Endothelial cell (in vitro differentiated cells): ENCODE data around the gene ATP5MC2. TPM values are rescaled to one million over a fixed set of nuclear protein-coding genes. Genes with fewer than 3 reads are reported as not detected.
"Not testable (repeated sequence)": the region's sequence is repeated elsewhere in the genome, so short reads cannot be mapped to it uniquely, and the experiment has no call there.

ENCODE experiments used
- DNase-seq: peaks from one replicate; pipeline ENCODE4 v3.0.0; 2021; ENCODE audit warnings: low spot score
- H3K27ac Mint-ChIP-seq: one replicate; pipeline ENCODE4 v1.8.0; 2021; ENCODE audit warnings: mixed read lengths, inconsistent platforms; ENCODE audit not compliant: unreplicated experiment
- H3K27me3 Mint-ChIP-seq: one replicate; pipeline ENCODE4 v1.8.0; 2021; ENCODE audit warnings: mild to moderate bottlenecking, moderate library complexity, mixed read lengths, inconsistent platforms; ENCODE audit not compliant: unreplicated experiment
- H3K36me3 Mint-ChIP-seq: one replicate; pipeline ENCODE4 v1.8.0; 2021; ENCODE audit warnings: mild to moderate bottlenecking, low read depth, mixed read lengths, inconsistent platforms; ENCODE audit not compliant: unreplicated experiment
- H3K4me1 Mint-ChIP-seq: one replicate; pipeline ENCODE4 v1.8.0; 2021; ENCODE audit warnings: mild to moderate bottlenecking, mixed read lengths, inconsistent platforms; ENCODE audit not compliant: unreplicated experiment
- H3K4me3 Mint-ChIP-seq: one replicate; pipeline ENCODE4 v1.8.0; 2021; ENCODE audit warnings: mild to moderate bottlenecking, mixed read lengths, inconsistent platforms; ENCODE audit not compliant: unreplicated experiment
- H3K9me3 Mint-ChIP-seq: one replicate; pipeline ENCODE4 v1.8.0; 2021; ENCODE audit warnings: mixed read lengths, inconsistent platforms; ENCODE audit not compliant: unreplicated experiment
- CTCF ChIP-seq: fragments of 200-600 bp; sonication (generic); IDR thresholded peaks from one replicate; pipeline ENCODE4 v1.5.0; 2021; ENCODE audit warnings: antibody characterized with exemption; ENCODE audit not compliant: unreplicated experiment
- total RNA-seq: library from RNA; stranded (reverse); fragmentation: NEBNext Ultra II Directional; extraction: Animal tissue kit (Norgen Biotek cat#: 25700); gene quantifications from one replicate; pipeline ENCODE4 v1.2.1, GENCODE V29; 2021; ENCODE audit not compliant: unreplicated experiment

ATP5MC2 gene
- total RNA-seq, 1 donor from 2014 or later: 342 TPM

GRCh38 chr12:53657041-53657440, 18.8 kb downstream of the ATP5MC2 start:
- no peaks in the 10 kb centered on the region for H3K27me3 Mint-ChIP-seq
- H3K4me3 Mint-ChIP-seq: no peak overlapping the region
- no peak overlapping the region for H3K27ac Mint-ChIP-seq
- peaks cover 18% of the 10 kb centered on the region for H3K4me1 Mint-ChIP-seq
- TF ChIP-seq CTCF: no peak
- peaks cover 8% of the 10 kb centered on the region for H3K36me3 Mint-ChIP-seq
- H3K9me3 Mint-ChIP-seq: no peaks in the 10 kb centered on the region
- DNase-seq: no peak

GRCh38 chr12:53653595-53653994, 22.3 kb downstream of the ATP5MC2 start:
- H3K4me1 Mint-ChIP-seq: peaks cover 3% of the 10 kb centered on the region
- TF ChIP-seq CTCF: no peak
- no peaks in the 10 kb centered on the region for H3K9me3 Mint-ChIP-seq
- no peak overlapping the region for H3K4me3 Mint-ChIP-seq
- peaks cover 2% of the 10 kb centered on the region for H3K27me3 Mint-ChIP-seq
- no peak overlapping the region for H3K27ac Mint-ChIP-seq
- peaks cover 5% of the 10 kb centered on the region for H3K36me3 Mint-ChIP-seq
- DNase-seq: no peak

GRCh38 chr12:53652366-53652765, 23.5 kb downstream of the ATP5MC2 start:
- peaks cover 2% of the 10 kb centered on the region for H3K27me3 Mint-ChIP-seq
- TF ChIP-seq CTCF: no peak
- H3K4me1 Mint-ChIP-seq: no peaks in the 10 kb centered on the region
- no peak for DNase-seq
- no peaks in the 10 kb centered on the region for H3K9me3 Mint-ChIP-seq
- H3K27ac Mint-ChIP-seq: no peak overlapping the region
- H3K4me3 Mint-ChIP-seq: no peak overlapping the region
- peaks cover 5% of the 10 kb centered on the region for H3K36me3 Mint-ChIP-seq

GRCh38 chr12:53651737-53652136, 24.1 kb downstream of the ATP5MC2 start:
- peaks cover 2% of the 10 kb centered on the region for H3K27me3 Mint-ChIP-seq
- no peaks in the 10 kb centered on the region for H3K4me1 Mint-ChIP-seq
- H3K36me3 Mint-ChIP-seq: peaks cover under 1% of the 10 kb centered on the region
- H3K9me3 Mint-ChIP-seq: no peaks in the 10 kb centered on the region
- no peak for DNase-seq
- no peak overlapping the region for H3K27ac Mint-ChIP-seq
- no peak overlapping the region for H3K4me3 Mint-ChIP-seq
- TF ChIP-seq CTCF: no peak

GRCh38 chr12:53646300-53646699, 29.6 kb downstream of the ATP5MC2 start:
- H3K9me3 Mint-ChIP-seq, H3K4me1 Mint-ChIP-seq, DNase-seq, H3K4me3 Mint-ChIP-seq, H3K36me3 Mint-ChIP-seq, H3K27ac Mint-ChIP-seq, H3K27me3 Mint-ChIP-seq: not testable (repeated sequence)

GRCh38 chr12:53645165-53645564, 30.7 kb downstream of the ATP5MC2 start:
- no peaks in the 10 kb centered on the region for H3K4me1 Mint-ChIP-seq
- no peak overlapping the region for H3K4me3 Mint-ChIP-seq
- TF ChIP-seq CTCF: no peak
- peaks cover 2% of the 10 kb centered on the region for H3K27me3 Mint-ChIP-seq
- no peak overlapping the region for H3K27ac Mint-ChIP-seq
- no peak for DNase-seq
- H3K9me3 Mint-ChIP-seq: no peaks in the 10 kb centered on the region
- H3K36me3 Mint-ChIP-seq: no peaks in the 10 kb centered on the region
